ENCODE data around the gene DAZAP2. TPM values are rescaled to one million over a fixed set of nuclear protein-coding genes. Genes with fewer than 3 reads are reported as not detected.

The DAZAP2 gene
- total and polyA plus RNA-seq, 9 of the 15 experiments (the other 6 are each of a cell fraction or from before 2014, with no cell fraction given), result 116 to 668 (median 227) TPM

DNA sequence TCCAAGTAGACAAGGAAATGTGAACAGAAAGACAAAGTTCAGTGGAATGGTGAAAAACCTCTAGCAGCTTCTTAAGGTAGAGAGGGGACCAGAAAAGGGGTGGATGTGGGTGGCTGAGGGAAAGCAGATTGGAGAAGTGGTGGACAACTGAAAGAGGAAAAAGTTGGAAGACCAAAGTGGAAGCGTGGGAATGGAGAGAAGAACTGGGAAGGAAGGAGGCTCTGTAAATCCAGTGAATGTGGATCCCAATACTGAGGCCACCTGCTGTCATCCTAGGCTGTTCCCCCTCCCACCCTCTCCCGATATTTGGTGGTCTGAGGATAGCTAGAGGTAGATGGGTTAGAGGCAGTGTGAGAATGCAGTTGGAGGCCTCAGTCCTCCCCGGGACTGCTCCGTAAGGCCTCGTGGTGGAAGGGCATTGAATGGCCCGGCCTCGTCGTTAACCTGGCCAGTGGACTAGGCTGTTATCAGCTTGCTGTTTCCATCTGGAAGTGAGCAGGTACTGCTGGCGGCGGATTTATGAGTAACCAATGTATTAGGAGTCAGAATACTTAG, 19.9 kb upstream of the DAZAP2 start (continued):
- TF ChIP-seq, protein P1, sequence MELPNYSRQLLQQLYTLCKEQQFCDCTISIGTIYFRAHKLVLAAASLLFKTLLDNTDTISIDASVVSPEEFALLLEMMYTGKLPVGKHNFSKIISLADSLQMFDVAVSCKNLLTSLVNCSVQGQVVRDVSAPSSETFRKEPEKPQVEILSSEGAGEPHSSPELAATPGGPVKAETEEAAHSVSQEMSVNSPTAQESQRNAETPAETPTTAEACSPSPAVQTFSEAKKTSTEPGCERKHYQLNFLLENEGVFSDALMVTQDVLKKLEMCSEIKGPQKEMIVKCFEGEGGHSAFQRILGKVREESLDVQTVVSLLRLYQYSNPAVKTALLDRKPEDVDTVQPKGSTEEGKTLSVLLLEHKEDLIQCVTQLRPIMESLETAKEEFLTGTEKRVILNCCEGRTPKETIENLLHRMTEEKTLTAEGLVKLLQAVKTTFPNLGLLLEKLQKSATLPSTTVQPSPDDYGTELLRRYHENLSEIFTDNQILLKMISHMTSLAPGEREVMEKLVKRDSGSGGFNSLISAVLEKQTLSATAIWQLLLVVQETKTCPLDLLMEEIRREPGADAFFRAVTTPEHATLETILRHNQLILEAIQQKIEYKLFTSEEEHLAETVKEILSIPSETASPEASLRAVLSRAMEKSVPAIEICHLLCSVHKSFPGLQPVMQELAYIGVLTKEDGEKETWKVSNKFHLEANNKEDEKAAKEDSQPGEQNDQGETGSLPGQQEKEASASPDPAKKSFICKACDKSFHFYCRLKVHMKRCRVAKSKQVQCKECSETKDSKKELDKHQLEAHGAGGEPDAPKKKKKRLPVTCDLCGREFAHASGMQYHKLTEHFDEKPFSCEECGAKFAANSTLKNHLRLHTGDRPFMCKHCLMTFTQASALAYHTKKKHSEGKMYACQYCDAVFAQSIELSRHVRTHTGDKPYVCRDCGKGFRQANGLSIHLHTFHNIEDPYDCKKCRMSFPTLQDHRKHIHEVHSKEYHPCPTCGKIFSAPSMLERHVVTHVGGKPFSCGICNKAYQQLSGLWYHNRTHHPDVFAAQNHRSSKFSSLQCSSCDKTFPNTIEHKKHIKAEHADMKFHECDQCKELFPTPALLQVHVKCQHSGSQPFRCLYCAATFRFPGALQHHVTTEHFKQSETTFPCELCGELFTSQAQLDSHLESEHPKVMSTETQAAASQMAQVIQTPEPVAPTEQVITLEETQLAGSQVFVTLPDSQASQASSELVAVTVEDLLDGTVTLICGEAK (IDR thresholded peaks at IDR 0.05), result peak; percentile 20; the same call in 1 of the 2 replicates
- TF ChIP-seq, protein P1 (CRISPR knock-in tag; IDR thresholded peaks at IDR 0.05), result no peak
- TF ChIP-seq, protein P2, sequence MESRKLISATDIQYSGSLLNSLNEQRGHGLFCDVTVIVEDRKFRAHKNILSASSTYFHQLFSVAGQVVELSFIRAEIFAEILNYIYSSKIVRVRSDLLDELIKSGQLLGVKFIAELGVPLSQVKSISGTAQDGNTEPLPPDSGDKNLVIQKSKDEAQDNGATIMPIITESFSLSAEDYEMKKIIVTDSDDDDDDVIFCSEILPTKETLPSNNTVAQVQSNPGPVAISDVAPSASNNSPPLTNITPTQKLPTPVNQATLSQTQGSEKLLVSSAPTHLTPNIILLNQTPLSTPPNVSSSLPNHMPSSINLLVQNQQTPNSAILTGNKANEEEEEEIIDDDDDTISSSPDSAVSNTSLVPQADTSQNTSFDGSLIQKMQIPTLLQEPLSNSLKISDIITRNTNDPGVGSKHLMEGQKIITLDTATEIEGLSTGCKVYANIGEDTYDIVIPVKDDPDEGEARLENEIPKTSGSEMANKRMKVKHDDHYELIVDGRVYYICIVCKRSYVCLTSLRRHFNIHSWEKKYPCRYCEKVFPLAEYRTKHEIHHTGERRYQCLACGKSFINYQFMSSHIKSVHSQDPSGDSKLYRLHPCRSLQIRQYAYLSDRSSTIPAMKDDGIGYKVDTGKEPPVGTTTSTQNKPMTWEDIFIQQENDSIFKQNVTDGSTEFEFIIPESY (CRISPR knock-in tag; IDR thresholded peaks at IDR 0.05), result no peak
- TF ChIP-seq, protein P3, sequence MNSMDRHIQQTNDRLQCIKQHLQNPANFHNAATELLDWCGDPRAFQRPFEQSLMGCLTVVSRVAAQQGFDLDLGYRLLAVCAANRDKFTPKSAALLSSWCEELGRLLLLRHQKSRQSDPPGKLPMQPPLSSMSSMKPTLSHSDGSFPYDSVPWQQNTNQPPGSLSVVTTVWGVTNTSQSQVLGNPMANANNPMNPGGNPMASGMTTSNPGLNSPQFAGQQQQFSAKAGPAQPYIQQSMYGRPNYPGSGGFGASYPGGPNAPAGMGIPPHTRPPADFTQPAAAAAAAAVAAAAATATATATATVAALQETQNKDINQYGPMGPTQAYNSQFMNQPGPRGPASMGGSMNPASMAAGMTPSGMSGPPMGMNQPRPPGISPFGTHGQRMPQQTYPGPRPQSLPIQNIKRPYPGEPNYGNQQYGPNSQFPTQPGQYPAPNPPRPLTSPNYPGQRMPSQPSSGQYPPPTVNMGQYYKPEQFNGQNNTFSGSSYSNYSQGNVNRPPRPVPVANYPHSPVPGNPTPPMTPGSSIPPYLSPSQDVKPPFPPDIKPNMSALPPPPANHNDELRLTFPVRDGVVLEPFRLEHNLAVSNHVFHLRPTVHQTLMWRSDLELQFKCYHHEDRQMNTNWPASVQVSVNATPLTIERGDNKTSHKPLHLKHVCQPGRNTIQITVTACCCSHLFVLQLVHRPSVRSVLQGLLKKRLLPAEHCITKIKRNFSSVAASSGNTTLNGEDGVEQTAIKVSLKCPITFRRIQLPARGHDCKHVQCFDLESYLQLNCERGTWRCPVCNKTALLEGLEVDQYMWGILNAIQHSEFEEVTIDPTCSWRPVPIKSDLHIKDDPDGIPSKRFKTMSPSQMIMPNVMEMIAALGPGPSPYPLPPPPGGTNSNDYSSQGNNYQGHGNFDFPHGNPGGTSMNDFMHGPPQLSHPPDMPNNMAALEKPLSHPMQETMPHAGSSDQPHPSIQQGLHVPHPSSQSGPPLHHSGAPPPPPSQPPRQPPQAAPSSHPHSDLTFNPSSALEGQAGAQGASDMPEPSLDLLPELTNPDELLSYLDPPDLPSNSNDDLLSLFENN (IDR thresholded peaks at IDR 0.05; ENCODE audit: low read depth in 2 of 2, low read length in 2 of 2), result no peak
- peak; percentile 17; the same call in 1 of the 2 replicates for TF ChIP-seq ZNF263 (CRISPR knock-in tag; IDR thresholded peaks at IDR 0.05; ENCODE audit: borderline replicate concordance)
- TF ChIP-seq HEY1 (CRISPR knock-in tag; IDR thresholded peaks at IDR 0.05; ENCODE audit: borderline replicate concordance), result no peak
- TF ChIP-seq POLR2AphosphoS5 (IDR thresholded peaks at IDR 0.05; ENCODE audit: control insufficient read depth, insufficient read depth, low read depth, low read length), result peak; percentile 29; the same call in 1 of the 2 replicates
- TF ChIP-seq MTA2 (IDR thresholded peaks at IDR 0.05; ENCODE audit: low read depth), result 0 out of 2 replicates have a peak, but pooled peaks have one; percentile 6
- no peak for TF ChIP-seq HNRNPL (IDR thresholded peaks at IDR 0.05; ENCODE audit: low read depth, low read length)
- TF ChIP-seq ELF4 (CRISPR knock-in tag; IDR thresholded peaks at IDR 0.05), result peak; percentile 50; the same call in 1 of the 2 replicates
- TF ChIP-seq, protein P4, sequence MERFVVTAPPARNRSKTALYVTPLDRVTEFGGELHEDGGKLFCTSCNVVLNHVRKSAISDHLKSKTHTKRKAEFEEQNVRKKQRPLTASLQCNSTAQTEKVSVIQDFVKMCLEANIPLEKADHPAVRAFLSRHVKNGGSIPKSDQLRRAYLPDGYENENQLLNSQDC (CRISPR knock-in tag; IDR thresholded peaks at IDR 0.05), result no peak
- 0 out of 2 replicates have a peak, but pooled peaks have one; percentile 13 for TF ChIP-seq ZNF589 (CRISPR knock-in tag; IDR thresholded peaks at IDR 0.05; ENCODE audit: low read depth)

All from K562 (cell line).